BLaER1 treated with 17β-estradiol and CSF1 and Interleukin-3, amounts not matched to agents 10 nM and 100 nM (cell line): ENCODE data around the gene SERPINA6.

Source experiments
- H3K27ac ChIP-seq, 11 experiments: shearing (Covaris generic); formaldehyde crosslinking; 2 replicates each; pipeline ENCODE4 v1.8.1; 2022
- H3K27me3 ChIP-seq, 11 experiments: shearing (Covaris generic); formaldehyde crosslinking; 2 replicates each; pipeline ENCODE4 v1.8.1; 2022
- H3K36me3 ChIP-seq, 11 experiments: shearing (Covaris generic); formaldehyde crosslinking; 2 replicates each; pipeline ENCODE4 v1.8.1; 2022
- H3K4me1 ChIP-seq, 10 experiments: shearing (Covaris generic); formaldehyde crosslinking; 2 replicates each; pipeline ENCODE4 v1.8.1; 2022
- H3K4me2 ChIP-seq, 11 experiments: shearing (Covaris generic); formaldehyde crosslinking; 2 replicates each; pipeline ENCODE4 v1.8.1; 2022
- H3K4me3 ChIP-seq, 10 experiments: shearing (Covaris generic); formaldehyde crosslinking; 2 replicates each; pipeline ENCODE4 v1.8.1; 2022
- H3K9ac ChIP-seq, 11 experiments: shearing (Covaris generic); formaldehyde crosslinking; 2 replicates each; pipeline ENCODE4 v1.8.1; 2022
- H3K9me3 ChIP-seq, 11 experiments: shearing (Covaris generic); formaldehyde crosslinking; replicated peaks in 1 of 11; 2 replicates each; pipeline ENCODE4 v1.8.1; 2022
- H4K20me1 ChIP-seq, 11 experiments: shearing (Covaris generic); formaldehyde crosslinking; 2 replicates each; pipeline ENCODE4 v1.8.1; 2022
- Cebpa-rat ChIP-seq, 11 experiments: shearing (Covaris generic); IDR thresholded peaks; 2 replicates each; pipeline ENCODE4 v1.8.1; 2022

Gene SERPINA6

DNA sequence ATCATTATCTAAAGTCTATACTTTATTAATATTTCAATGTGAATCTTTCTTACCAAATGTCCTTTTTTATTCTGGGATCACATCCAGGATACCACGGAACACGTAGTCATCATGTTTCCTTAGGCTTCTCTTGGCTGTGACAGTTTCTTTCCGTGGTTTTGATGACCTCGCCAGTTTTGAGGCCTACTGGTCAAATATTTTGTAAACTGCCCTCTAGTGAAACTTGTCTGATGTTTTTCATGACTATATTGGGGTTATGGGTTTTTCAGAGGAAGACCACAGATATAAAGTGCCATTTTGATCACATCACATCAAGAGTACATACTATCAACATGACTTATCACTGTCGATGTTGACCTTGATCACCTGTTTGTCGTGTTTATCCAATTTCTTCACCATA lies 14.1 kb upstream of the SERPINA6 start:
- no peak for TF ChIP-seq Cebpa-rat (IDR thresholded peaks at IDR 0.05)
- no peak overlapping the region for H3K27ac ChIP-seq
- H3K9ac ChIP-seq, result no peak overlapping the region
- H3K4me3 ChIP-seq, result no peak overlapping the region
- H3K4me1 ChIP-seq, result peaks cover 6 to 40% (median 11%) of the 10 kb centered on the region in 10 experiments; a peak in 17 of 20 replicates
- H3K9me3 ChIP-seq, result peaks cover 0 to 7% (median 0%) of the 10 kb centered on the region in 11 experiments; a peak in 2 of 22 replicates
- no peaks in the 10 kb centered on the region for H3K36me3 ChIP-seq
- no peaks in the 10 kb centered on the region for H3K27me3 ChIP-seq
- H4K20me1 ChIP-seq, result no peaks in the 10 kb centered on the region
- H3K4me2 ChIP-seq, result 0 out of 22 replicates have a peak overlapping the region, but pooled peaks of 2 of the 11 experiments have one; percentile 1 to 32

DNA sequence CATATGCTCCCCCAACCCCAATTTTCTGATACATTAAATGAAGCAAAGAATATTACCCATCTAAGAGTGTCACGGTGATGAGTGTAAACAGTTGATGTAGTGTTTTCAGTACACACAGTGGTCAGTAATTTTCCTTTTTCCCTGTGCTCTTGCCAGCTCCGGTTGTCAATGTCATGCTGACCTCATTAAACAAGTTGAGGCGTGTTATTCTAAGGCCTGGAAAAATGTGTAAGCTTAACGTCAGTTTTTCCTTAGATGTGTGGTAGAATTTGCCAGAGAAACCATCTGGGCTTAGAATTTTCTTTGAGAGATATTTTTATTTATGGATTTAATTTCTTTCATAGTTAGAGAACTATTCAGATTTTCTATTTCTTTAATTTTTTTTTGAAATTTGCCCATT lies 11.7 kb upstream of the SERPINA6 start:
- no peak for TF ChIP-seq Cebpa-rat (IDR thresholded peaks at IDR 0.05)

DNA sequence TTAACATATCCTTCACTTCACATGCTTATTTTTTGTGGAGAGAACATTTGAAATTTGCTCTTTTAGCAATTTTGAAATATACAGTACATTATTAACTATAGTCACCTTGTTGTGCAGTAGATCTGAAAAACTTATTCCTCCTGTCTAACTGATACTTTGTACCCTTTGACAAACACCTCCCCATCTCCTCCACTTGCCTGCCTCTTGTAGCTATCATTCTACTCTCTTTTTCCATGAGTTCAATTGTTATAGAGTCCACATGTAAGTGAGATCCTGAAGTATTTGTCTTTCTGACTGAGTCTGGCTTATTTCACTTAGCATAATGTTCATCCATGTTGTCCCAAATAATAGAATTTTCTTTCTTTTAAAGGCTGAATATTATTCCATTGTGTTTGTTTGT lies 9.5 kb upstream of the SERPINA6 start:
- Histone ChIP-seq H3K4me1 (peaks cover 0 to 21% (median 0%) of the 10 kb centered on the region in 10 experiments; a peak in 6 of 20 replicates), H3K4me3 (no peak overlapping the region), H3K27ac (no peak overlapping the region), H3K9me3 (no peaks in the 10 kb centered on the region), H3K4me2 (no peak overlapping the region), H3K27me3 (no peaks in the 10 kb centered on the region), H4K20me1 (no peaks in the 10 kb centered on the region), H3K9ac (no peak overlapping the region), H3K36me3 (no peaks in the 10 kb centered on the region)
- no peak for TF ChIP-seq Cebpa-rat (IDR thresholded peaks at IDR 0.05)

More for the DNA sequence above, 11.7 kb upstream of the SERPINA6 start:
- Histone ChIP-seq H4K20me1 (no peaks in the 10 kb centered on the region), H3K9ac (no peak overlapping the region), H3K36me3 (no peaks in the 10 kb centered on the region), H3K27ac (no peak overlapping the region), H3K27me3 (no peaks in the 10 kb centered on the region), H3K9me3 (peaks cover 0 to 7% (median 0%) of the 10 kb centered on the region in 11 experiments; a peak in 2 of 22 replicates), H3K4me1 (peaks cover 0 to 26% (median 0%) of the 10 kb centered on the region in 10 experiments; a peak in 6 of 20 replicates), H3K4me2 (0 out of 22 replicates have a peak overlapping the region, but pooled peaks of 1 of the 11 experiments have one; percentile 3), H3K4me3 (no peak overlapping the region)

DNA sequence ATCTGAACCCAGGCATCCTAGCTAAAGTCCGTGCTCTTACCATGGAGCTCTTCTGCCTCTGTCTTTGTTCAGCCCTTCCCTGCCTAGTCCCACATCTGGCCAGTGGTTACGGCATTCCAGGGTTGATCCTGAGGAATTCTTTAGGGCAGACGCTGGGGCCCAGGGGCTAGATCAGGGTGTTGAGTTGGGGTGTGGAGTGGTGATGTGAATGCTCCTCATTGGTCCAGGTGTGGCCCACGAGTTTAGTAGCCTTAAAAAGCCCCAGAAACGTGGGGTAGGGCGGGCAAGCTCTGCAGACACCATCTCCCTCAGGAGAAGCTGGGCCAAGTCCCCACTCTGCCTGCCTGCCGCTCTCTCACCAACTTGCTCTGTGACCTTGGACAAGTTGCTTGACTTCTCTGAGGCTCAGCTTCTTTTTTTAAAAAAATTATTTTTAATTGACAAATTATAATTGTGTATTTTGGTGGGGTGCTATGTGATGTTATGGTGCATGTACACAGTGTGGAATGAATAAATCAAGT lies 9.0 kb upstream of the SERPINA6 start:
- Histone ChIP-seq H3K27ac (no peak overlapping the region), H3K4me3 (no peak overlapping the region), H3K36me3 (no peaks in the 10 kb centered on the region), H3K4me2 (no peak overlapping the region), H3K4me1 (peaks cover 0 to 20% (median 0%) of the 10 kb centered on the region in 10 experiments; a peak in 4 of 20 replicates), H4K20me1 (no peaks in the 10 kb centered on the region), H3K9ac (no peak overlapping the region), H3K27me3 (no peaks in the 10 kb centered on the region), H3K9me3 (no peaks in the 10 kb centered on the region)
- TF ChIP-seq Cebpa-rat (IDR thresholded peaks at IDR 0.05), result no peak

DNA sequence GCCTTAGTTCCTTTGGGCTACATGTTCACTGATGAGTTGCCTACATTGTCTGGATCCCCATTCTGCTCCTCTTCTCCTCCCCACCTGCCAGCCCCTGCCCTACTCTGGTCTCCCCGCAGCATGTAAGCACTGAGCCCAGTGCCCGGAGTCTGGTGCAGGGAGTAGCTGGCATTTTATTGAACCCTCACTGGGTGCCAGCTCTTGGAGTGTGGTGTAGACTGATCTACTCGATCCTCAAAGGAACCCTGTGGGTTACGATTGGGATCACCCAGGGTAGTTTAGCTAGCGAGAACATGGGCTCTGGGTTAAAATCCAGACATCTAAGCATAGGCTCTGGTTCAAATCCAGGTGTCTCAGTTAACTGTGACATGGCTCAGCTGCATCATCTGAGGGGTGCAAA lies 8.3 kb upstream of the SERPINA6 start:
- Histone ChIP-seq H3K4me1 (peaks cover 0 to 19% (median 0%) of the 10 kb centered on the region in 10 experiments; a peak in 4 of 20 replicates), H3K9ac (no peak overlapping the region), H4K20me1 (no peaks in the 10 kb centered on the region), H3K27me3 (no peaks in the 10 kb centered on the region), H3K4me2 (peak overlapping the region in 2 of 11 experiments; percentile 12 to 49; a peak in 1 of 22 replicates), H3K36me3 (no peaks in the 10 kb centered on the region), H3K27ac (no peak overlapping the region), H3K4me3 (no peak overlapping the region), H3K9me3 (peaks cover 0 to 3% (median 0%) of the 10 kb centered on the region in 11 experiments; a peak in 2 of 22 replicates)
- no peak for TF ChIP-seq Cebpa-rat (IDR thresholded peaks at IDR 0.05)

DNA sequence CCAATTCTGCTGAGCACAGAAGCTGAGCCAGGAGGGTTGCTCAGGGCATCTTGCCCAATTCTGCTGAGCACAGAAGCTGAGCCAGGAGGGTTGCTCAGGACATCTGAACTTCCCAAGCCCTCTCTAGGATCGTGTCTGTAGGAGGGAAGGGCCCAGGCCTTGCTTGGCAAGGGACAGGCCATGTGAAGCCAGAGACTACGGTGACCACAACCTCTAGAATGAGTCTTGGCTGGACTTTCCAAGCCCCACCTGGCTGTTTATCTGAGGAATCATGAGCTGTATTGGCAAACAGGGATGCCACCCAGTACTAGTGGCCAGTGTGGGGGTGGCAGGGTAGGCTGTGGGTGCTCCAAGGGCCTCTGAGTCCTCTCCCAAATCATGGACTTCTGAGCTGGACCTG lies 7.7 kb upstream of the SERPINA6 start:
- Histone ChIP-seq H3K27me3 (no peaks in the 10 kb centered on the region), H3K4me1 (peaks cover 0 to 19% (median 0%) of the 10 kb centered on the region in 10 experiments; a peak in 4 of 20 replicates), H3K4me3 (no peak overlapping the region), H3K4me2 (peak overlapping the region in 2 of 11 experiments; percentile 12 to 49; a peak in 1 of 22 replicates), H3K9ac (no peak overlapping the region), H4K20me1 (no peaks in the 10 kb centered on the region), H3K27ac (no peak overlapping the region), H3K9me3 (peaks cover 0 to 4% (median 0%) of the 10 kb centered on the region in 11 experiments; a peak in 4 of 22 replicates), H3K36me3 (no peaks in the 10 kb centered on the region)
- no peak for TF ChIP-seq Cebpa-rat (IDR thresholded peaks at IDR 0.05)

DNA sequence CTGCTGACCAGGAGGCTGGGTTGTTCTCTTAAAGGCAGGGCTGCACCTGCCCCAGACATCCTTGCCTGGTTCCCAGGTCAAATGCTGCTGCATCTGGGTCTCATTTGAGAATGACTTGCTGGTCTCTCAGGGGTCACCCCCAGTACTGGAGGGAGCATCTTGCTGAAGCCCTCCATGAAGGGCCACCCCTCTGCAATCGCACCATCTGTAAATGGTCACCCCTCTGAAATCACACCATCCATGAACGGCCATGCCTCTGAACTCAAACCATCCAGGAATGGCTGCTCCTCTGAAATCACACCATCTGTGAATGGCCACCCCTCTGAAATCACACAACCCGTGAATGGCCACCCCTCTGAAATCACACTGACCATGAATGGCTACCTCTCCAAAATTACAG lies 7.3 kb upstream of the SERPINA6 start:
- no peaks in the 10 kb centered on the region for H4K20me1 ChIP-seq
- peaks cover 0 to 4% (median 0%) of the 10 kb centered on the region in 11 experiments; a peak in 4 of 22 replicates for H3K9me3 ChIP-seq
- no peaks in the 10 kb centered on the region for H3K36me3 ChIP-seq
- no peak overlapping the region for H3K9ac ChIP-seq
- peaks cover 0 to 19% (median 0%) of the 10 kb centered on the region in 10 experiments; a peak in 4 of 20 replicates for H3K4me1 ChIP-seq
- TF ChIP-seq Cebpa-rat (IDR thresholded peaks at IDR 0.05), result no peak
- no peaks in the 10 kb centered on the region for H3K27me3 ChIP-seq
- no peak overlapping the region for H3K4me3 ChIP-seq
- peak overlapping the region in 1 of 11 experiments; percentile 49; a peak in 1 of 22 replicates for H3K4me2 ChIP-seq
- H3K27ac ChIP-seq, result no peak overlapping the region

DNA sequence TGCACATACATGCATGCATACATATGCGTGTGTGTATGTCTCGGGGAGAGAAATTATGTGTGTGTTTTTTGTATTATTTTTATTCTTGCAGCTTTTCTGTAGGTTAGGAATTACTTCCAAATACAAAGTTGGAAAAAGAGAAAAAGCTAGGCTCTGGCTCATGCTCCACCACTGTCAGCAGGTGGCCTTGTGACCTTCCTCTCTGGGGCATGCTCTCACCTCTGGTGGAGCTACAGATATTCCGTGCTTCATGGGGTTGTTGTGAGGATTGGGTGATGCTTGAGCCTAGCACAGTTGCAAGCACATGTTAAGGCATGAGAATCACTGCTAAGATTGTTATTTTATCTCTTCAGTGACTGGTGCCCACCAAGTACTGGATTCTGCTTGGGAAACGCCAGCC lies 6.7 kb upstream of the SERPINA6 start:
- Histone ChIP-seq H4K20me1 (no peaks in the 10 kb centered on the region), H3K27me3 (no peaks in the 10 kb centered on the region), H3K9me3 (peaks cover 0 to 4% (median 0%) of the 10 kb centered on the region in 11 experiments; a peak in 4 of 22 replicates), H3K4me3 (no peak overlapping the region), H3K27ac (no peak overlapping the region), H3K4me1 (peaks cover 0 to 18% (median 0%) of the 10 kb centered on the region in 10 experiments; a peak in 4 of 20 replicates), H3K4me2 (no peak overlapping the region), H3K9ac (no peak overlapping the region), H3K36me3 (no peaks in the 10 kb centered on the region)
- no peak for TF ChIP-seq Cebpa-rat (IDR thresholded peaks at IDR 0.05)

DNA sequence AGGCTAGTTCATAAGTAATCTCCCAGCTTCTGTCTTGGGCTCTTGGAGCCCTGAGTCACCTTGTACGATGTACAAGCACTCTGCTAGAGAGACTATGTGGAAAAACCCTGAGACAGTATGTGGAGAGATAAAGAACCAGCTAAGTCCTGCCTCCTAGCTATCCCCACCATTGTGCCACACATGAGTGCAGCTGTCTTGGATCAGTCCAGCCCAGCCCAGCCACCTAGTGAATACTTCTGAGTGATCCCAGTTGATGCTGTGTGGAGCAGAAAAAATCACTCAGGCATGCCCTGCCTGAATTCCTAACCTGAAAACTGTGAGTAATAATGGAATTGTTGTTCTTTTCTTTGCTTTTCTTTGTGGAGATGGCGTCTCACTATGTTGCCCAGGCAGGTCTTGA lies 5.1 kb upstream of the SERPINA6 start:
- H3K27ac ChIP-seq, result no peak overlapping the region
- no peaks in the 10 kb centered on the region for H3K36me3 ChIP-seq
- H3K9ac ChIP-seq, result no peak overlapping the region
- H3K4me2 ChIP-seq, result no peak overlapping the region
- H3K27me3 ChIP-seq, result no peaks in the 10 kb centered on the region
- no peak for TF ChIP-seq Cebpa-rat (IDR thresholded peaks at IDR 0.05)
- H4K20me1 ChIP-seq, result no peaks in the 10 kb centered on the region
- no peak overlapping the region for H3K4me3 ChIP-seq
- H3K4me1 ChIP-seq, result peaks cover 0 to 13% (median 0%) of the 10 kb centered on the region in 10 experiments; a peak in 4 of 20 replicates
- H3K9me3 ChIP-seq, result peaks cover 0 to 4% (median 0%) of the 10 kb centered on the region in 11 experiments; a peak in 4 of 22 replicates
